Hindlimb muscle (tissue), 1 donor: Measurements from ENCODE around the gene NRG3. TPM values are rescaled to one million over a fixed set of nuclear protein-coding genes. Genes with fewer than 3 reads are reported as not detected.

Experiments
- DNase-seq: peaks from one replicate; pipeline ENCODE4 v3.0.0-alpha.2; 2013
- polyA plus RNA-seq: library from polyadenylated mRNA; unstranded; fragments of 120-200 nt; gene quantifications from one replicate; pipeline ENCODE4 v1.2.1, GENCODE V29; 2013; ENCODE audit not compliant: insufficient read length

NRG3 gene
- polyA plus RNA-seq, 1 donor: 0.19 TPM

- DNase-seq: no peak
Observed at GRCh38 chr10:82856957-82857613, 982.1 kb downstream of the NRG3 start.

GRCh38 chr10:82861889-82862288 lies 986.9 kb downstream of the NRG3 start:
- DNase-seq: no peak

GRCh38 chr10:82865366-82865765 lies 990.4 kb downstream of the NRG3 start:
- no peak for DNase-seq

GRCh38 chr10:82866424-82867020 lies 991.5 kb downstream of the NRG3 start:
- DNase-seq: no peak

- DNase-seq: no peak
Observed at GRCh38 chr10:82867056-82867455, 992.1 kb downstream of the NRG3 start.

- no peak for DNase-seq
Observed at GRCh38 chr10:82874671-82875070, 999.7 kb downstream of the NRG3 start.

GRCh38 chr10:82880776-82881290 lies 1005.8 kb downstream of the NRG3 start:
- no peak for DNase-seq

GRCh38 chr10:82882722-82883121 lies 1007.7 kb downstream of the NRG3 start:
- no peak for DNase-seq

- no peak for DNase-seq
Observed at GRCh38 chr10:82883603-82884002, 1008.6 kb downstream of the NRG3 start.

- DNase-seq: no peak
Observed at GRCh38 chr10:82887488-82887887, 1012.5 kb downstream of the NRG3 start.

GRCh38 chr10:82888809-82889455 lies 1013.9 kb downstream of the NRG3 start:
- DNase-seq: no peak

GRCh38 chr10:82889728-82890127 lies 1014.7 kb downstream of the NRG3 start:
- no peak for DNase-seq

GRCh38 chr10:82890573-82890972 lies 1015.6 kb downstream of the NRG3 start:
- no peak for DNase-seq

GRCh38 chr10:82908096-82908495 lies 1033.1 kb downstream of the NRG3 start:
- no peak for DNase-seq

GRCh38 chr10:82908751-82909150 lies 1033.8 kb downstream of the NRG3 start:
- no peak for DNase-seq

GRCh38 chr10:82910301-82910700 lies 1035.3 kb downstream of the NRG3 start:
- DNase-seq: no peak

GRCh38 chr10:82914655-82915136 lies 1039.7 kb downstream of the NRG3 start:
- no peak for DNase-seq

- DNase-seq: no peak
Observed at GRCh38 chr10:82916941-82917340, 1041.9 kb downstream of the NRG3 start.

GRCh38 chr10:82918022-82918421 lies 1043.0 kb downstream of the NRG3 start:
- no peak for DNase-seq

- no peak for DNase-seq
Observed at GRCh38 chr10:82922046-82922445, 1047.1 kb downstream of the NRG3 start.

GRCh38 chr10:82922755-82923154 lies 1047.8 kb downstream of the NRG3 start:
- no peak for DNase-seq

GRCh38 chr10:82924711-82925110 lies 1049.7 kb downstream of the NRG3 start:
- DNase-seq: no peak

- no peak for DNase-seq
Observed at GRCh38 chr10:82925547-82925946, 1050.6 kb downstream of the NRG3 start.

GRCh38 chr10:82932451-82932850 lies 1057.5 kb downstream of the NRG3 start:
- DNase-seq: no peak
